Amniotic stem cell (primary cell): Measurements from ENCODE around the gene MUC12.
"Not testable (repeated sequence)": the region's sequence is repeated elsewhere in the genome, so short reads cannot be mapped to it uniquely, and the experiment has no call there.

Experiments
- DNase-seq: peaks from one replicate; lab custom pipeline; 2025; lab: John Stamatoyannopoulos, UW

Gene MUC12, protein sequence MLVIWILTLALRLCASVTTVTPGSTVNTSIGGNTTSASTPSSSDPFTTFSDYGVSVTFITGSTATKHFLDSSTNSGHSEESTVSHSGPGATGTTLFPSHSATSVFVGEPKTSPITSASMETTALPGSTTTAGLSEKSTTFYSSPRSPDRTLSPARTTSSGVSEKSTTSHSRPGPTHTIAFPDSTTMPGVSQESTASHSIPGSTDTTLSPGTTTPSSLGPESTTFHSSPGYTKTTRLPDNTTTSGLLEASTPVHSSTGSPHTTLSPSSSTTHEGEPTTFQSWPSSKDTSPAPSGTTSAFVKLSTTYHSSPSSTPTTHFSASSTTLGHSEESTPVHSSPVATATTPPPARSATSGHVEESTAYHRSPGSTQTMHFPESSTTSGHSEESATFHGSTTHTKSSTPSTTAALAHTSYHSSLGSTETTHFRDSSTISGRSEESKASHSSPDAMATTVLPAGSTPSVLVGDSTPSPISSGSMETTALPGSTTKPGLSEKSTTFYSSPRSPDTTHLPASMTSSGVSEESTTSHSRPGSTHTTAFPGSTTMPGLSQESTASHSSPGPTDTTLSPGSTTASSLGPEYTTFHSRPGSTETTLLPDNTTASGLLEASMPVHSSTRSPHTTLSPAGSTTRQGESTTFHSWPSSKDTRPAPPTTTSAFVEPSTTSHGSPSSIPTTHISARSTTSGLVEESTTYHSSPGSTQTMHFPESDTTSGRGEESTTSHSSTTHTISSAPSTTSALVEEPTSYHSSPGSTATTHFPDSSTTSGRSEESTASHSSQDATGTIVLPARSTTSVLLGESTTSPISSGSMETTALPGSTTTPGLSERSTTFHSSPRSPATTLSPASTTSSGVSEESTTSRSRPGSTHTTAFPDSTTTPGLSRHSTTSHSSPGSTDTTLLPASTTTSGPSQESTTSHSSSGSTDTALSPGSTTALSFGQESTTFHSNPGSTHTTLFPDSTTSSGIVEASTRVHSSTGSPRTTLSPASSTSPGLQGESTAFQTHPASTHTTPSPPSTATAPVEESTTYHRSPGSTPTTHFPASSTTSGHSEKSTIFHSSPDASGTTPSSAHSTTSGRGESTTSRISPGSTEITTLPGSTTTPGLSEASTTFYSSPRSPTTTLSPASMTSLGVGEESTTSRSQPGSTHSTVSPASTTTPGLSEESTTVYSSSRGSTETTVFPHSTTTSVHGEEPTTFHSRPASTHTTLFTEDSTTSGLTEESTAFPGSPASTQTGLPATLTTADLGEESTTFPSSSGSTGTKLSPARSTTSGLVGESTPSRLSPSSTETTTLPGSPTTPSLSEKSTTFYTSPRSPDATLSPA (N-terminal part only)

DNA sequence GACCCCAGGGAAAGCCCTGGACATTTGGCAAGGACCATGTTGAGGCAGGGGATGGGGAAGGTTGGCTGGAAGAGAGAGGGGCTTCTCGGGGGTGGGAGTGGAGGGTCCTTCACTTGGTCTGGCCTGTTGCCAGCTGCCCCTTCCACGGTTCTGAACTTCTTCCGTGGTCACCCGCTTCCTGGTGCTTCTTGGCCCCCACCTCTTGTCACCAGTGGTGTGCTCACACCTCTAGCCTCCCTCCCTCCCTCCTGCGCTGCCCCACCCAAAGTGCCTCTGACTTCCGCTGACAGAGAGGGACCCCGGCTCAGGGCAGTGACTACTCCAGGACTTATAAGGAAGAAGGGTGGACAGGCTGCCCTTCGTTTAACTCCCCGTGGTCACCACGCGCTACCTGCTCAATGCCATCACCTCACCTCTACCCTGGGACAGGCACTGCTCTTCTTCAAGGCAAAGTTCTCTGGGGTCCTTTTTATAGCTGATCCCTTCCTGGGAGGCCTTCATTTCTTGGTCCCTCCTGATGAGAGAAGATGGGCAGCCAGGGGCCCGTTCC is at the start of gene MUC12:
Gene MUC12 (plus strand): TSS at position 500 of the 550 bp plus-strand sequence. CDS start 58 bp downstream, outside the sequence.
- no peak for DNase-seq

DNA sequence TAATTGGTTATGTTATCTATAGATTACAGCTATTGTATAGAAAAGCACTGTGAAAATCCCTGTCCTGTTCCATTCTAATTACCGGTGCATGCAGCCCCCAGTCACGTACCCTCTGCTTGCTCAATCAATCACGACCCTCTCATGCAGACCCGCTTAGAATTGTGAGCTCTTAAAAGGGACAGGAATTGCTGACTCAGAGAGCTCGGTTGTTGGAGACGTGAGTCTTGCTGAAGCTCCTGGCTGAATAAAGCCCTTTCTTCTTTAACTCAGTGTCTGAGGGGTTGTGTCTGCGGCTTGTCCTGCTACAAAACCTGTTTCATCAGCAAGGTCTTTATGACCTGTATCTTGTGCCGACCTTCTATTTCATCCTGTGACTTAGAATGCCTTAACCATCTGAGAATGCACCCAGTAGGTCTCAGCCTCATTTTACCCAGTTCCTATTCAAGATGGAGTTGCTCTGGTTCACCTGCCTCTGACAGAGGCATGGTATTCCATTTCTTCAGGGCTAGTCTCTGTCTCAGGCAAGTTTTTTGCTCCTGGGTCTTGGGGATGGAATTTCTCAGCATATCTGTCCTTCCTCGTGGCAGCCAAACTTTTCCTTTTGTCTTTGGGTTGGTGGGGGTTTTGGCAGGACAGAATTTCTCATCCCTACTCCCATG is 49.5 kb upstream of the MUC12 start:
- not testable (repeated sequence) for DNase-seq

DNA sequence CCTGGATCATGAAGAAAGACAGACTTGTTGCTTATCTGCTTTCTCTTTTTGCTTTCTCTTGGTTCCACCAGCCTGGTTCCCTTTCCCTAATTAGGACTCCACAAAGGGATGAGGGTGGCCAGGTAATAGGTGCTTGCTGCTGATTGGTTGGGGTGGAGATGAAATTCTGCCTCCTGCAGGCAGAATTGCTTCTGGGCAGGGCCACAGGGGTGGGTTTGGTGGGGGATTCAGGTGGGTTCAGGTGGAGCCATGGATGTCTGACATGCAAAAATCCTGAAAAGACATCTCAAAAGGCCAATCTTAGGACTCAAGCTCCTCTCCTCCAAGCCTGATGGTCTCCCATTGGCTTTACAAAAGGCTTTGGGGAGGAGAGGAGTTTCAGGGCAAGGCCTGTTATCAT is 48.3 kb upstream of the MUC12 start:
- DNase-seq, result no peak

DNA sequence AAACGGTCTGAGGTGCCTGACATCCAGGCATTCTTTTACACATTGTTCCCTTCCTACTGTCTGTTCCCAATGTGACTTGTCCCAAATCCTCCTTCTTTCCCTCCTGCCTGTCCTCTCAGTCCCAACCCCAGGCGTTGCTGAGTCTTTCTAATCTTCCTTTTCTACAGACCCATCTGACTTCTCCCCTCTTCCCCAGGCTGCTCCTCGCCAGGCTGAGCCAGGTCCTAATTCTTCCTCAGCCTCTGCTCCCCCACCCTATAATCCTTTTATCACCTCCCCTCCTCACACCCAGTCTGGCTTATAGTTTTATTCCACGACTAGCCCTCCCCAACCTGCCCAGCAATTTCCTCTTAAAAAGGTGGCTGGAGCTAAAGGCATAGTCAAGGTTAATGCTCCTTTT is 45.7 kb upstream of the MUC12 start:
- not testable (repeated sequence) for DNase-seq

DNA sequence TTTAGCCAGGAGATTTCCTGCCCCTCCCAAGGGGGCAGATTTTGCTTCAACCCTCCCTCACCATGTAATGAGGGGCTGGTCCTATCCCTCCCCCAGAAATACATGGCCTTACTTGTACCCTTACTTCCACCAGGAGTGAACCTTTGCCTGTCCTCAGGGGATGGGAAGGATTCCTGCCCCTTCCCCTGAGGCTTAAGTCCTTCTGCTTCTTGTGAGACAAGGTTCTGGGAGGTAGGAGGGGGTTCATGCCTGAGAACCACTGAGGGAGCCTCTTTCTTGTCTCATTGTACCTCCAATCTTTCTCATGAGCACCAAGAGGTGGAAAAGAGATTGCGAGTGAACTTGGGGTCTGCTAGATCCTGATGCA is 39.6 kb upstream of the MUC12 start:
- no peak for DNase-seq

DNA sequence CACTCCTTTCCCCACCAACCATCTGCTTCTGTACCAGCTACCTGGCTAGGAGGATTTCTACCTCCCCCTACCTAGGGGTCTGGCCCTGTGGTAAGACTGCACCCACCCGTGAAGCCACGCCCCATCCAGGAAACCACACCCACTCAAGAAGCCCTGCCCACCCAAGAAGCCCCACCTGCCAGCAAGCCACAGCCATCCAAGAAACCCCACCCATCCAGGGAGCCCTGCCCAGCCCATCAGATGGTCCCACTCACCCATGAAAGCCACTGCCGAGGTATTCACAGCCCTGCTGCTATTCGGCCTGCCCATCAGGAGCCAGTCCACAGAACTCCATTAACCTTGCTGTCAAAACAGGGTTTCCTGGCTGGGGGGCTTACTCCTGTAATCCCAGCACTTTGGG is 35.6 kb upstream of the MUC12 start:
- no peak for DNase-seq

DNA sequence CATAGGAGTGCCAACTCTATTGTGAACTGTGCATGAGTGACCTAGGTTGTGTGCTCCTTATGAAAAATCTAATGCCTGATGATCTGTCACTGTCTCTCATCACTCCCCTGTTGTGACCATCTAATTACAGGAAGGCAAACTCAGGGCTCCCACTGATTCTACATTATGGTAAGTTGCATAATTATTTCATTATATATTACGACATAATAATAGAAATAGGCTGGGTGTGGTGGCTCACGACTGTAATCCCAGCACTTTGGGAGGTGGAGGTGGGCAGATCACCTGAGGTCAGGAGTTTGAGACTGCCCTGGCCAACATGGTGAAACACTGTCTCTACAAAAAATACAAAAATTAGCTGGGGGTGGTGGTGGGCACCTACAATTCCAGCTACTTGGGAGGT is 34.0 kb upstream of the MUC12 start:
- not testable (repeated sequence) for DNase-seq

DNA sequence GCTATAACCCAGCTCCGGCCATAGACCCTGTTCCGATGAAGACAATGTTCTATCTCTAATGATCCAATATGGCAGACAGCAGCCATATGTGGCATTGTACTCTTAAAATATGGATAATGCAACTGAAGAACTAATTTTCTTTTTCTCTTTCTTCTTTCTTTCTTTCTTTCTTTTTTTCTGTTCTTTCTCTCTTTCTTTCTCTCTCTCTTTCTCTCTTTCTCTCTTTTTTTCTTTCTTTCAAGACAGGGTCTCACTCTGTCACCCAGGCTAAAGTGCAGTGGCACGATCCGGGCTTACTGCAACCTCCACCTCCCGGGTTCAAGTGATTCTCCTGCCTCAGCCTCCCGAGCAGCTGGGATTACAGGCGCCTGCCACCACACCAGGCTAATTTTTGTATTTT is 33.2 kb upstream of the MUC12 start:
- DNase-seq, result not testable (repeated sequence)

DNA sequence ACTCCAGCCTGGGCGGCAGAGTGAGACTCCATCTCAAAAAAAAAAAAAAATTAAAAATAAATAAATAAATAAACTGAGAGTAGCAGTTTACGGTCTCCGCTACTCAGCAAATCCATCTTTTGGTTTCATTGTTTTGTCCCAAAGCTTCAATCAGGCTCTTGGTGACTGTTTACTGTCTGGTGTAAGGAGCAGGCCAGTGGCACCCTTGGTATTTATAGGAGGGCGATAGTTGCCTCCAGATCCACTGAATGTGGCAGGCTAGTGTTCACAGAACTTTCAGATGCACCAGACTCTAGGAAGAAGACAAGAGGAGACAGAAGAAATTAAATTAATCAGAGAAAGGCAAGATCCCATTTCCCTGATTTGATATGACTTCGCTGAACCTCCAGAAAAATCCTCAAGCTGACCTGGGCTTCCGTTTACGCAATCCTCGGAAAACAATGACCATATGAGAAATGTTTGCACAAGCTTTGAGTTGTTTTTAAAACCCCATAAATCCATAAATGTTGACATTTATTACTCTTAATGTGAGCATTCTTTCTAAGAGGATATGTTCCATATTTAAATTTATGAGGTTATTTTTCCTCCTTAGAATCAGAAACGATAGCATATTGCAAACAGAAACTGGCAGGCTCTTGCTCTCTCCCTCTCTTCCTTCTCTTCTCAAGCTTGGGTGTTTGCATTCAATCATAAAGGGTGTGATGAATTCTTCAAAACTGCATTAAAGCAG is 27.2 kb upstream of the MUC12 start:
- no peak for DNase-seq

DNA sequence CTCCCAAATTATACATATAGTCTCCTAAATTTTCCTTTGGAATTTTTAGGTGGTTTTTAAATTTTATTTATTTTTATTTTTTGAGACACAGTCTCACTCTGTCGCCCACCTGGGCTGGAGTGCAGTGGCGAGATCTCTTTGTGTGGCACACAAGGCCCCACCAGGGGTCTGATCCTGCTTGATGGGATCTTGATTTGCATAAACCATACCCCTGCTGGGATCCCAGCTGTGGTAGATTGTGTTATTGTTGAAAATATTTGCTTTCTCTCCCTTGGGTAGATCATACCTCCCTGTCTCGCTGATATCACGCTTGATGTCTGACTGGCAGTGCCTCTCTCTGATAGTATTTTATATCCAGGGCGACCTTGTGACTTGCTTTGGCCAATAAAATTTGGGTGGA is 25.7 kb upstream of the MUC12 start:
- no peak for DNase-seq

DNA sequence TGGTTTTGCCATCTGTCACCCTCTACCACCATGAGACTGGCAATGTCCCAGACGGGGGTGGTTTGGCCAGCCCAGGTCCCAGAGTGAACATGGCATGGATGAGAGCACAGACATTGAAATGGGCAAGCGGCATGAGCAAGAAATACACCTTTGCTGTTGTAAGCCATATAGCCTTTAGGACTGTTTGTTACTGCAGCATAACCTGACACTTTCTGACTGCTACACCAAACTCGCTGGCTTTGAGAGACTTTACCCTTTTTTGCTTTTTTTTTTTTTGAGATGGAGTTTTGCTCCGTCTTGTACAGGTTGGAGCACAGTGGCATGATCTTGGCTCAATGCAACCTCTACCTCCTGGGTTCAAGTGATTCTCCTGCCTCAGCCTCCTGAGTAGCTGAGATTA is 25.2 kb upstream of the MUC12 start:
- no peak for DNase-seq

DNA sequence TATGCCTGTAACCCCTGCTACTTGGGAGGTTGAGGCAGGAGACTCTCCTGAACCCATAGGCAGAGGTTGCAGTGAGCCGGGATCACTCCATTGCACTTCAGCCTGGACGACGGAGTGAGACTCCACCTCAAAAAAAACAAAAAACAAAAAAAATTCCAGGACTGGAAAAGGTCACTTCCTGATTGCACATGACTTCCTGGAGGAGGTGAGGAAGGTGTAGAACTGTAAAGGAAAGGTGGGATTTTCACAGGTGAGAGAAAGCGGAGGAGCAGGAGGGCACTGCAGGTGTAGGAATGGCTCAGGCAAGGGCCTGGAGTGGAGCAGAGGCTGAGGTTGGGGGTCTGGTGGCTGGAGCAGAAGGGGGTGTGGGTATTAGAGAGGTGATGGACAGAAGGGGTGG is 23.3 kb upstream of the MUC12 start:
- no peak for DNase-seq

DNA sequence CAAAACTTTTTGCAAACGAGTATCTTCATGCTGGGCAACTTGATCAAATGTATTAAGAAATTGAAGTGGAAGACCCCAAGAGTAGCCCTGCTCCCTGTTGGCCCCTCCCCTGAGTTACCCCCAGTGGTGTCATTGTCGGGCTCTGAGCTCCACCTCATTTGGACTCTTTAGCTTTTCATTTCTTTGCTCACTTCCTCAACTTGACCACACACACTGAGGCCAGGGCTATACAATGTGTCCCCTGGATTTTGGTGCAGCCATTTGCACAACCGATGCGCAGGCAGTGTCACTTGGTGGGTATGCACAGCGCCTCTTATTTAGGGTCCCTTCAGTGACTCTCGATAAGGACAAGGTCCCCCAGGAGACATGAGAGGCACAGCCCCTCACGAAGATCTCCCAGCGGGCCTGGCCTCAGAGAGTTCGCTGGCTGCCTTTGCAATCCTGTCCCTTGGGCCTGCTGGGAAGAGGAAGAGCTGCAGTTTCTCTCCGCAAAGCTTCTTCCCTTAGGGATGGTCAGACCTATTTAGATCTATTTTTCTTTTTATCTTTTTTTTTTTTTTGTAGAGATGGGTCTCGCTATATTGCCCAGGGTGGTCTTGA is 22.5 kb upstream of the MUC12 start:
- no peak for DNase-seq

DNA sequence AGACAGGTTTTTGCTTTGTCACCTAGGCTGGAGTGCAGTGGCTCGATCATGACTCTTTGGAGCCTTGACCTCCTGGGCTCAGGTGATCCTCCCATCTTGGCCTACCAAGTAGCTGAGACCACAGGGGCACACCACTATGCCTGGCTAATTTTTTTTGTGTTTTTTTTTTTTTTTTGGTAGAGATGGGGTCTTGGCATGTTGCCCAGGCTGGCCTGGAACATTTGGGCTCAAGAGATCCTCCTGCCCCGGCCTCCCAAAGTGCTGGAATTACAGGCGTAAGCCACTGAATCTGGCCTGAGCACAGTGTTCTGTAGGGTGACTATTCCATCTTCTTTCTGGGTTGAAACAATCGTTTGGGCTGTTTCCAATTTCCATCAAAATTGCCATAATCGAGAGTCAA is 21.6 kb upstream of the MUC12 start:
- no peak for DNase-seq

DNA sequence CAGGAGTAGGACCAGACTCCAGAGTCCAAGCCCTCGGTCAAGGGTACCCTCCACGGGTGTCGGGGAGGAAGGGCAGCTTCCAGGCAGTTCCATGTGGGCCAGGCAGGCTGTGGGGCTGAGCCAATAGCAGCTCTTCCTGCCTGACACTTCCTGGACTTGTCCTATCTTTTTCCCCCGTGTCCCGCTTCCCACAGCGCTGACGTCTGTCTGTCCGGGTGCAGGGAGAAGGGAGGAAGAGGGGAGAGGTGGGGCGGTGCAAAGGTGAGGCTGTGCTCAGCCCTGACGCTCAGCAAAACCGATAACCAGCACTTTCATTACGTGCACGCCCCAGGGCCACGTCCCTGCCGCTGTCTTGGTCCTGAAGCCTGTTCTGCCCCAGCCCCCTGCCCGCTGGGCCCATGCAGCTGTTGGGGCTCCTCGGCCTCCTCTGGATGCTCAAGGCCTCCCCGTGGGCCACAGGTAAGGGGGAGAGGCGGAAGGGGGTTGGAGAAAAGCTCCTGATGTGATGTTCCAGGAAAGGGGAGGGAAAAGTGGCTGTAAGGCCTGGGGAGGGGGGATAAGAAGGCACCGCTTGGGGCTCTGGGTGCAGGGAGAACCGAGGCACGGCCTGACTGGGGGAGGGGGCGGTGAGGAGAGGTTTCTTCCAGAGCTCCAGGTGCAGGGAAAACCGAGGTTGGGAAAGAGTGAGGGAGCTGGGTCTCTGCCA is 20.0 kb upstream of the MUC12 start, which contains the start of gene MUC3A:
Gene MUC3A (plus strand): TSS at position 308 of the 706 bp plus-strand sequence. CDS start 91 bp downstream, at position 399.
- no peak for DNase-seq

DNA sequence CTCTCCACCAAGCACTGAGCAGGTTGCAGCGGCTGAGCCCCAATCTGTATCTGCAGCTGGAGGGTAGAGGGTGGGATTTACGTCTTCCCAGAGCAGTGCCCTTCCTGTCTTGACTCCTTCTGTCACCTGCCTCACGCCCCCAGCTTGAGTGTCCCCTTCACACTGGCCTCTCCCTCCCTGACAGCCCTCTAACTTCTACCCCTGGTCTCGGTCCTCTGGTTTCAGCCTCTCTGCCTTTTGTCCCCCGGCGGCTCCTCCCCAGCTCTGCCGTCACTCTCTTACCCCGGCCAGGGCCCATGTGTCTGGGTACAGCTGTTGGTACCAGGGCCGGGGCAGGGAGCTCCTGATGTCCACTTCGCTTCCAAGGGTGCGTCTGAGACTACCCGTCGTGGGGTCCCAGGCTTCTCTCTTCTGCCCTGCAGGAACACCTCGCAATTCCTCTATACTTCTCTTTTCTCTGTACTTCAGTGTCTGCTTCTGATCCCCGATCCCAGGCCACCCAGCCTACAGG is 19.4 kb upstream of the MUC12 start:
- DNase-seq, result no peak

DNA sequence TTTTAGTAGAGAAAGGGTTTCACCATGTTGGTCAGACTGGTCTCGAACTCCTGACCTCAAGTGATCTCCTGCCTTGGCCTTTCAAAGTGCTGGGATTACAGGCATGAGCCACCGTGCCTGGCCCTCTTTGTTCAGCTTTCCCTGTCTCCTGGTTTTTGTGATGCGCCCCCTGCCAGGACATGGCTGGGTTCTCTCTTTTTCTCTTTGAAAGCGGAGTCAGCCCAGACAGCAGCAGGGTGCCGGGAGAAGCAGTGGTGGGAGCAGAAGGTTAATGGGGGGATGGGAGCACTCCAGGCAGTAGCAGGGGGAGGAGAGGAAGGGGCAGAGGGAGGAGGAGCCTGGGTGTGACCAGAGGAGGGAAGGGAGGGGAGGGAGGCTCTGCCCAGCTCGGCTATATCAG is 18.2 kb upstream of the MUC12 start:
- no peak for DNase-seq

DNA sequence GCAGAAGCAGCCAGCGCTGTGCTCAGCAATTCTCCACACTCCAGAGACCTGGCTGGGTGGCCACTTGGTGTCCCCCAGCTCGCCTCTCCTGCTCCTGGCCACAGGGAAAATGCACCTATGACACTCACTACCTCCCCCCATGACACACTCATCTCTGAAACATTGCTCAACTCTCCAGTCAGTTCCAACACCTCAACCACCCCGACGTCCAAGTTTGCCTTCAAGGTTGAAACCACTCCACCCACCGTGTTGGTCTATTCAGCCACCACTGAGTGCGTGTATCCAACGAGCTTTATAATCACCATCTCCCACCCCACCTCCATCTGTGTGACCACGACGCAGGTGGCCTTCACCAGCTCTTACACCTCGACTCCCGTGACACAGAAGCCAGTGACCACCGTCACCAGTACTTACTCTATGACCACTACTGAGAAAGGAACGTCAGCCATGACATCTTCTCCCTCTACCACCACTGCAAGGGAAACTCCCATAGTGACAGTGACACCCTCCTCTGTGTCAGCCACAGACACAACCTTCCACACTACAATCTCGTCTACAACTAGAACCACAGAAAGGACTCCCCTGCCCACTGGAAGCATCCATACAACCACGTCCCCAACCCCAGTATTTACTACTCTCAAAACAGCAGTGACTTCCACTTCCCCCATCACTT is 17.3 kb upstream of the MUC12 start:
- no peak for DNase-seq

DNA sequence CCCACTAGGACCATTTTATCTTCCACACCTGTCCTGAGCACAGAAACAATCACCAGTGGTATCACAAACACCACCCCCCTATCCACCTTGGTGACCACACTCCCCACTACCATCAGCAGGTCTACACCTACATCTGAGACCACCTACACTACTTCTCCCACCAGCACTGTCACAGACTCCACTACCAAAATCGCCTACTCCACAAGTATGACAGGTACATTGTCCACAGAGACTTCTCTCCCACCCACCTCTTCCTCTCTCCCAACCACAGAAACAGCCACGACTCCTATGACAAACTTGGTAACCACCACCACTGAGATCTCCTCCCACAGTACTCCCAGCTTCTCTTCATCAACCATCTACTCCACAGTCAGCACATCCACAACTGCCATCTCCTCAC is 16.7 kb upstream of the MUC12 start:
- no peak for DNase-seq
